KMS-11 (cell line): ENCODE results near the gene PRPF18.

Experiments used
- H2AFZ ChIP-seq: fragments of 200-600 bp; sonication (generic); 2 replicates; pipeline ENCODE4 v1.6.1; 2016; ENCODE audit warnings: antibody characterized with exemption, mixed run types, low read depth
- H3K27ac ChIP-seq: fragments of 200-600 bp; sonication (generic); 2 replicates; pipeline ENCODE4 v1.6.1; 2016; ENCODE audit warnings: mild to moderate bottlenecking, mixed run types
- H3K27me3 ChIP-seq: fragments of 200-600 bp; sonication (generic); 2 replicates; pipeline ENCODE4 v1.6.1; 2017; ENCODE audit warnings: mild to moderate bottlenecking, low read depth, mixed run types, moderate library complexity; ENCODE audit not compliant: insufficient read depth
- H3K36me3 ChIP-seq: fragments of 200-600 bp; sonication (generic); 2 replicates; pipeline ENCODE4 v1.6.1; 2017; ENCODE audit warnings: mild to moderate bottlenecking, mixed run types; ENCODE audit not compliant: insufficient read depth
- H3K4me1 ChIP-seq: fragments of 200-600 bp; sonication (generic); 2 replicates; pipeline ENCODE4 v1.6.1; 2016; ENCODE audit warnings: mild to moderate bottlenecking, low read depth, mixed run types; ENCODE audit not compliant: poor library complexity, severe bottlenecking
- H3K4me2 ChIP-seq: fragments of 200-600 bp; sonication (generic); 2 replicates; pipeline ENCODE4 v1.7.0; 2016; ENCODE audit warnings: mild to moderate bottlenecking, mixed run types
- H3K4me3 ChIP-seq: fragments of 200-600 bp; sonication (generic); IDR thresholded peaks from 2 replicates; pipeline ENCODE4 v1.6.1; 2017; ENCODE audit warnings: low read depth, low read length, mixed read lengths; ENCODE audit not compliant: insufficient read depth
- H3K79me2 ChIP-seq: fragments of 200-600 bp; sonication (generic); 2 replicates; pipeline ENCODE4 v1.6.1; 2016; ENCODE audit warnings: low read depth, mixed run types; ENCODE audit not compliant: insufficient read depth
- H3K9ac ChIP-seq: fragments of 200-600 bp; sonication (generic); 2 replicates; pipeline ENCODE4 v1.6.1; 2016; ENCODE audit warnings: mild to moderate bottlenecking, mixed run types
- H4K20me1 ChIP-seq: fragments of 200-600 bp; sonication (generic); 2 replicates; pipeline ENCODE4 v1.6.1; 2016; ENCODE audit warnings: mild to moderate bottlenecking, mixed run types; ENCODE audit not compliant: insufficient read depth
- CTCF ChIP-seq: fragments of 200-600 bp; sonication (generic); conservative IDR thresholded peaks from 2 replicates; pipeline ENCODE4 v1.6.1; 2017; ENCODE audit warnings: low read depth, mild to moderate bottlenecking, antibody characterized with exemption, low read length, moderate library complexity, mixed read lengths

PRPF18 gene

GRCh38 chr10:13590886-13591285 lies 4.1 kb downstream of the PRPF18 start:
- Histone ChIP-seq H4K20me1 (no peaks in the 10 kb centered on the region), H3K9ac (no peak overlapping the region), H3K79me2 (peaks cover 44% of the 10 kb centered on the region), H3K27me3 (no peaks in the 10 kb centered on the region), H3K4me2 (no peak overlapping the region), H2AFZ (no peak overlapping the region), H3K27ac (no peak overlapping the region), H3K4me3 (no peak overlapping the region), H3K4me1 (peaks cover 18% of the 10 kb centered on the region), H3K36me3 (no peaks in the 10 kb centered on the region)
- no peak for TF ChIP-seq CTCF

- Histone ChIP-seq H3K36me3 (no peaks in the 10 kb centered on the region), H3K27ac (no peak overlapping the region), H4K20me1 (no peaks in the 10 kb centered on the region), H3K4me2 (no peak overlapping the region), H3K27me3 (no peaks in the 10 kb centered on the region), H2AFZ (no peak overlapping the region), H3K4me3 (no peak overlapping the region), H3K79me2 (peaks cover 45% of the 10 kb centered on the region), H3K9ac (no peak overlapping the region), H3K4me1 (peaks cover 12% of the 10 kb centered on the region)
- TF ChIP-seq CTCF: no peak
Measured at GRCh38 chr10:13592306-13592705, 5.5 kb downstream of the PRPF18 start.

- H3K9ac ChIP-seq: no peak overlapping the region
- H3K4me3 ChIP-seq: no peak overlapping the region
- peaks cover 32% of the 10 kb centered on the region; the same call in 1 of the 2 replicates for H3K79me2 ChIP-seq
- no peaks in the 10 kb centered on the region for H3K27me3 ChIP-seq
- no peaks in the 10 kb centered on the region for H4K20me1 ChIP-seq
- no peak overlapping the region for H3K27ac ChIP-seq
- peaks cover 2% of the 10 kb centered on the region for H3K4me1 ChIP-seq
- no peak overlapping the region for H3K4me2 ChIP-seq
- no peaks in the 10 kb centered on the region for H3K36me3 ChIP-seq
- no peak overlapping the region for H2AFZ ChIP-seq
- TF ChIP-seq CTCF: no peak
Measured at GRCh38 chr10:13593535-13593934, 6.8 kb downstream of the PRPF18 start.

GRCh38 chr10:13594641-13595040 lies 7.9 kb downstream of the PRPF18 start:
- Histone ChIP-seq H3K9ac (no peak overlapping the region), H3K79me2 (peaks cover 25% of the 10 kb centered on the region; the same call in 1 of the 2 replicates), H3K27me3 (no peaks in the 10 kb centered on the region), H3K4me3 (no peak overlapping the region), H2AFZ (no peak overlapping the region), H3K27ac (no peak overlapping the region), H4K20me1 (no peaks in the 10 kb centered on the region), H3K36me3 (no peaks in the 10 kb centered on the region), H3K4me2 (no peak overlapping the region), H3K4me1 (no peaks in the 10 kb centered on the region)
- TF ChIP-seq CTCF: no peak

- no peak overlapping the region for H3K4me2 ChIP-seq
- H3K4me3 ChIP-seq: no peak overlapping the region
- H3K27me3 ChIP-seq: no peaks in the 10 kb centered on the region
- no peak overlapping the region for H3K9ac ChIP-seq
- no peaks in the 10 kb centered on the region for H3K36me3 ChIP-seq
- no peak overlapping the region for H2AFZ ChIP-seq
- no peak for TF ChIP-seq CTCF
- H3K79me2 ChIP-seq: peaks cover 18% of the 10 kb centered on the region; the same call in 1 of the 2 replicates
- no peaks in the 10 kb centered on the region for H3K4me1 ChIP-seq
- no peak overlapping the region for H3K27ac ChIP-seq
- no peaks in the 10 kb centered on the region for H4K20me1 ChIP-seq
Measured at GRCh38 chr10:13597909-13598308, 11.1 kb downstream of the PRPF18 start.
